Measurements from ENCODE around the gene CST11.

DNA sequence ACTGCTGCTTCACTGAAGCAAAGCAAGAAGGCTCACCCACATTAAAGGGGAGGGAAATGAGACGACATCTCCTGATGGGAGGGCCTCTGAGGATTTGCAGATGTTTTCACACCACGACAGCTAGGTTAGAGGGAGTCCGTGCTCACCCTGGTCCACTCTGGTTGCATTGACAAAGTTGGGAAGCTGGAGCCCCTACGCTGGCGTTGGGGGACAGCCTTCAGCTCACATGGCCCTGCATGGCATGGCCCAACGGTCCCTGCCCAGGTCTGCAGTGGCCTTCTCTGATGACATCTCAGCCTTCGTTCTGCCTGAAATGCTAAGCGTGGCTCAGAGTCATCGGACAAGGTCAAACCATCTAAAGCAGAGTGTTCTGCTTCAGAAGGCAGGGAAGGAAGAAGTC is 27.5 kb downstream of the CST11 start:
- TF ChIP-seq CTCF (IDR thresholded peaks at IDR 0.05; ENCODE audit: low read depth, low read length): no peak
- no peak for TF ChIP-seq EZH2phosphoT487 (IDR thresholded peaks at IDR 0.05; ENCODE audit: low read depth)
